Measurements from ENCODE around the gene METTL23.

The METTL23 gene

GRCh38 chr17:76726776-76727718, at the start of gene METTL23:
Gene METTL23, plus strand, starts transcription at chr17:76726839. Its CDS starts 2,872 bp downstream, at chr17:76729711.
- DNase-seq (ENCODE audit: low read depth in 1 of 2, low spot score in 1 of 2) = peak in 1 of 2 donors; percentile 62

- no peak for DNase-seq (ENCODE audit: low read depth in 1 of 2, low spot score in 1 of 2)
These were observed 49.2 kb upstream of the METTL23 start for GRCh38 chr17:76677406-76677805.

GRCh38 chr17:76678330-76678729, 48.3 kb upstream of the METTL23 start:
- no peak for DNase-seq (ENCODE audit: low read depth in 1 of 2, low spot score in 1 of 2)

- no peak for DNase-seq (ENCODE audit: low read depth in 1 of 2, low spot score in 1 of 2)
These were observed 47.4 kb upstream of the METTL23 start for GRCh38 chr17:76679239-76679638.

GRCh38 chr17:76681222-76682137, 45.2 kb upstream of the METTL23 start:
- DNase-seq (ENCODE audit: low read depth in 1 of 2, low spot score in 1 of 2) = peak; percentile 21 to 45

GRCh38 chr17:76682296-76682695, 44.3 kb upstream of the METTL23 start:
- no peak for DNase-seq (ENCODE audit: low read depth in 1 of 2, low spot score in 1 of 2)

- DNase-seq (ENCODE audit: low read depth in 1 of 2, low spot score in 1 of 2) = no peak
These were observed 43.5 kb upstream of the METTL23 start for GRCh38 chr17:76683011-76683755.

GRCh38 chr17:76683921-76684745, 42.5 kb upstream of the METTL23 start:
- no peak for DNase-seq (ENCODE audit: low read depth in 1 of 2, low spot score in 1 of 2)

- DNase-seq (ENCODE audit: low read depth in 1 of 2, low spot score in 1 of 2) = no peak
These were observed 41.9 kb upstream of the METTL23 start for GRCh38 chr17:76684756-76685155.

- DNase-seq (ENCODE audit: low read depth in 1 of 2, low spot score in 1 of 2) = no peak
These were observed 41.3 kb upstream of the METTL23 start for GRCh38 chr17:76685366-76685765.

- DNase-seq (ENCODE audit: low read depth in 1 of 2, low spot score in 1 of 2) = no peak
These were observed 40.8 kb upstream of the METTL23 start for GRCh38 chr17:76685846-76686245.

- no peak for DNase-seq (ENCODE audit: low read depth in 1 of 2, low spot score in 1 of 2)
These were observed 39.9 kb upstream of the METTL23 start for GRCh38 chr17:76686538-76687297.

- DNase-seq (ENCODE audit: low read depth in 1 of 2, low spot score in 1 of 2) = no peak
These were observed 39.1 kb upstream of the METTL23 start for GRCh38 chr17:76687298-76688164.

GRCh38 chr17:76688165-76688622, 38.4 kb upstream of the METTL23 start:
- DNase-seq (ENCODE audit: low read depth in 1 of 2, low spot score in 1 of 2) = no peak

- DNase-seq (ENCODE audit: low read depth in 1 of 2, low spot score in 1 of 2) = no peak
These were observed 36.8 kb upstream of the METTL23 start for GRCh38 chr17:76689859-76690258.

GRCh38 chr17:76690596-76691280, 35.9 kb upstream of the METTL23 start:
- no peak for DNase-seq (ENCODE audit: low read depth in 1 of 2, low spot score in 1 of 2)

- DNase-seq (ENCODE audit: low read depth in 1 of 2, low spot score in 1 of 2) = no peak
These were observed 35.1 kb upstream of the METTL23 start for GRCh38 chr17:76691379-76692191.

Data from activated T-helper 1 cell treated with anti-CD3 and anti-CD28 coated beads, Interleukin-2, amount 50 U/mL, for 16 hours (primary cell).